GM13976 (cell line): ENCODE measurements around the gene CLCN1.

Source experiments
- DNase-seq: peaks from one replicate; pipeline ENCODE4 v3.0.0; 2012; ENCODE audit warnings: low spot score
- CTCF ChIP-seq: IDR thresholded peaks from 2 replicates; pipeline ENCODE4 v1.5.1; 2012; ENCODE audit warnings: borderline replicate concordance, mild to moderate bottlenecking; ENCODE audit not compliant: insufficient read depth; ENCODE audit errors: extremely low read depth, missing control alignments, control extremely low read depth
- in situ Hi-C: fragments of 300-500 bp; cut with MboI; formaldehyde crosslinking; loops from one replicate; pipeline ENCODE4 v1.12.0; 2022; ENCODE audit warnings: low sequenced_read_pairs, mixed read lengths, inconsistent platforms; ENCODE audit not compliant: unreplicated experiment

Gene CLCN1

GRCh38 chr7:143387156-143387975 is 71.5 kb downstream of the CLCN1 start:
- TF ChIP-seq CTCF, result no peak
- in situ Hi-C loops, result no loop called here
- no peak for DNase-seq

- in situ Hi-C loops, result no loop called here
- no peak for DNase-seq
- TF ChIP-seq CTCF, result no peak
These were observed 72.1 kb downstream of the CLCN1 start for GRCh38 chr7:143388051-143388450.

GRCh38 chr7:143388491-143389101 is 72.7 kb downstream of the CLCN1 start:
- in situ Hi-C loops, result no loop called here
- no peak for TF ChIP-seq CTCF
- DNase-seq, result no peak

GRCh38 chr7:143389316-143390103 is 73.6 kb downstream of the CLCN1 start:
- in situ Hi-C loops, result no loop called here
- TF ChIP-seq CTCF, result no peak
- DNase-seq, result no peak

GRCh38 chr7:143390104-143390772 is 74.3 kb downstream of the CLCN1 start:
- no peak for TF ChIP-seq CTCF
- no peak for DNase-seq
- in situ Hi-C loops, result no loop called here

- DNase-seq, result no peak
These were observed 74.9 kb downstream of the CLCN1 start for GRCh38 chr7:143390773-143391317.

More at GRCh38 chr7:143390773-143391317, 74.9 kb downstream of the CLCN1 start:
- in situ Hi-C loops, result no loop called here
- TF ChIP-seq CTCF, result no peak
